NCI-H524 treated with DMSO at 0.1 percent for 48 hours (cell line): ENCODE data around the gene HOXB8.

Experiments
- DNase-seq: peaks from one replicate; lab custom pipeline; 2025; lab: John Stamatoyannopoulos, UW

The HOXB8 gene

DNA sequence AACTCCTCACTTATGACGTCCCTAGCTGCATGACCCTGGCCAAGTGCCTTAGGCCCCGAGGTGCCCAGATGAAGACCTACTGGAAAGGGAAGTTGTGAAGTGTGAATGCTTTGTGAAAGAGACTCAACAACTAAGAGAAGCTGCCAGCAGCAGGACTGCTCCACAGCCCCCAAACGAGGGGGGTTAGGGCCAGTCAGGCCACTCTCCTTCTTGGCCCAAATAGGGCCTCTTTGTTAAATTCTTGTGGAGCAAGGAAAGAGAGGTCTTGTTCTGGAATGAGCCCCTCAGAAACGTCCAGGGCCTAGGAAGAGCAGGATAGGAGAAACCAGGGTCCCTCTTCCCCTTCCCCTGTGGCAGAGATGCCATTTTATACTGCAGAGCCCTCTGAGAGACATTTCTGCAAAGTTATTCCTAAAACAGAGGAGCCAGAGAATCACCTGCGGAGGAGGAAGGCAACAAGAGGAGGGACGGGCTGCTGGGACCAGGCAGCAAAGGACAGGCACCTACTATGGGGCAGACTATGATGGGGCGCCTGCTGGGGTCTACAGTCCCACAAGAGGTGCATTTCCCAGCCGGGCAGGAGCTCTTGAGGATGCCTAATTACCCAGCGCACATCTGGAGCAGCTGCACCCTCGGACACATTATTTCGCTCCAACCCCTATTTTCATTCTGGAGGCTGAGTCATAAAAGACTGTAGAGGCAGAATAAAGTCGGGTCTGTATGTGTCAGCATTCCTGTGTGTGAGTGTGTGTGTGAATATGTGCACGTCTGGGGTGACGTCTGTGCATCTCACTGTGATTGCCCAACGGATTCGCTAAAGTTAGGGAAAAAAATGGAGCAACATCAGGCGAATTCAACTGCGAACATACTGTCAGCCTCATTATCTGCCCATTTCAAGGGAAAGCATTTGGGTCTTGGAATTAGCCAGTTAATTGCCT lies 22.5 kb upstream of the HOXB8 start:
- no peak for DNase-seq

DNA sequence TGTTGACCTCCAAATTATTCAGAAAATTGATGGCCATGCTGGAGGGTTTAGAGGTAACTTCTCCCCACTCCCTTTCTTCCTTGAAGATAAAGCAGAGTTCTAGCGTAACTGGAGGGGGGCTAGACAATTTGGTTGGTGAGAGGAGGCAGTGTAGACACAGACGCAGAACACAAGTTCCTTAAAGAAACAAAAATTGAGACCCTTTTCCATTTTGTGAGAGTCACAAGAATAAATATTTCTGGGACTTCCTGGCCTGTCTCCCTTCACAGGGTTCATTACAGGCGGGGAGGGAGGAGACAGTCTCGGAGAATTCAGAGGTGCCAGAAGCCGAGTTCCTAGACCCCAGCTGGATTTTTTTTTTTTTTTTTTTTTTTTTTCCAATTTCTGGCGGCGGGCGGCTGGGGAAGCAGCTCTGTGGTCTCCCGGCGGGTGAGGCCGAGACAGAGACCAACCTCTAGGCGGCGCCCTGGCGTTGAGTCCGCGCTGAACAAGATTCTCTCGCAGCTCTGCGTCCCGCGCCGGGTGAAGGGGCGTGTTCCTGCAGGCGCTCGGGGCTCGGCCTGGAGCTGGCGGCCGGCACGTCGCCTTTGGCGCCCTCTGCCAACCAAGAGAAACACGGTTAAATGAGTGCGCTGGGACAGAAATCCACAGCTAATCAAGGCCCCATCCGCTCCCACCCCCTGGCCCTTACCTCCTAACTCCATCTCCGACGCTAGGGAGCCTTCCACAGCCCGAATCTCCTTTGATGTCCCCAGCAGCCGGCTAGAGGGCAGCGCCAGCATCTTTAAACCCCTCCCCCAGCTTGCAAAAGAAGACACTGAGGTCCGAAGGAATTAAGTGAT lies 21.3 kb upstream of the HOXB8 start:
- no peak for DNase-seq

DNA sequence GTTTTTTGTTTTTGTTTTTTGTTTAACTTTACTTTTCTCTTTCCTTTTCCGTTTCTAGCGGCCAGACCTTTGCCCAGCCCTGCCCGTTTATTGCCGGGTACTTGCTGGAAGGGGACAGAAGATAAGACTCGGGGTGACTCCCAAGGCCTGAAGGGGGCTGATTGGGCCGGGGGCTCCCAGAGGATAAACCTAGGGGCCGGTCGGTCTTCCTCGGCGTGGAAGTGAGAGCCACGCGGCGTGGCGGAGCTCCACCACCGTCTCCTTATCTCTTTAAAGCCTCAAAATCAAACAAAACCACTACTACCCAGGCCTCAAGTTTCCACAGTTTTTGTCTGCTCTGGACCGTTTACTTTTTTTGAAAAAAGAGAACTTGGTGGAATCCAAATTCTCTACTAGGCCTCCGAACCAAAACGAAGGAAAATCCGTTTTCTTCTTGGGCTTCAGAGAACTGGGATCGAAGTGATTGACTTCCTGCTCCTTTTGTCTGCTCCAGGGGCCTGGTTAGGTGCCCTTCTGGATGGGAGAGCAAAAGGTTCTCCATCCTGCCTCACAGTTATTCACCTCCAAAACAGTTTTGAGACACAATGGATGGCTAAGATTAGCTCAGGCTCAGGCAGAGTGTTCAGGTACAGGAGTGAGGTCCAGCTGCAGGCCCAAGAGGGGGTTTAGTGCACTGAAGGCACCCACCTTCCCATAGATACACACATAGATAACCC lies 19.6 kb upstream of the HOXB8 start:
- no peak for DNase-seq

GRCh38 chr17:48633266-48633677 lies 18.2 kb upstream of the HOXB8 start:
- DNase-seq = no peak

DNA sequence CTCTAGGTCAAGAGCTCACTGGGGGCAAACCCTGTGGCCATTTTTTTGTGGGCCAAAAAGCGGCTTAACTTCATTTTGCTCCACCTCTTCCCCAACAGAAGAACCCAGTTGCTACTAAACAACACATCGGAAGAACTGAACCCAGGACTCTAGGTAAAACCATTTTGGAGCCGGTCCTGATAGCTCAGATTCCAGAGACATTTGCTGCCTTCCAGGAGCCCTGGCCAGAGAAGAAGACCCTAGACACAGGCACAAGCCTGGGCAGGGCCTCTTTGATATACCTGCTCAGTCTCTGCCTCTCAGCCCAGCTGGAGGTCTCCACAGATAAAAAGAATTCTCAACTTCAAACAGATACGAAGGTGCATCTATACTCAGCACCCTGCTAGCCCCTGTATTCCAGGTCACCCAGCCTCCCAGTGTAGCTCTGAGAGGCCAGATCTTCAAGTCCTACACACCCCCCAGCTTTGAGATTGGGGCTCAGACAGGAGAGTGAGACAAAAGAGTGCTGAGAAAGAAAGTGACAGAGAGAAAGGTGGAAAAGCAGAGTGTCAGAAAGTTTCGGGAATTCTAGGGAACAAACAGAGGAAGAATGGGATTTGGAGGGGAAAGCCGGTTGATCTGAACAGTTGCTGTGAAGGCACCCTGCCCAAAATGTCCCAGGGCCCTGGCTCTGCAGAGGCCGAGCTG lies 17.6 kb upstream of the HOXB8 start:
- DNase-seq = no peak

GRCh38 chr17:48631693-48632578 lies 16.8 kb upstream of the HOXB8 start:
- DNase-seq = no peak

DNA sequence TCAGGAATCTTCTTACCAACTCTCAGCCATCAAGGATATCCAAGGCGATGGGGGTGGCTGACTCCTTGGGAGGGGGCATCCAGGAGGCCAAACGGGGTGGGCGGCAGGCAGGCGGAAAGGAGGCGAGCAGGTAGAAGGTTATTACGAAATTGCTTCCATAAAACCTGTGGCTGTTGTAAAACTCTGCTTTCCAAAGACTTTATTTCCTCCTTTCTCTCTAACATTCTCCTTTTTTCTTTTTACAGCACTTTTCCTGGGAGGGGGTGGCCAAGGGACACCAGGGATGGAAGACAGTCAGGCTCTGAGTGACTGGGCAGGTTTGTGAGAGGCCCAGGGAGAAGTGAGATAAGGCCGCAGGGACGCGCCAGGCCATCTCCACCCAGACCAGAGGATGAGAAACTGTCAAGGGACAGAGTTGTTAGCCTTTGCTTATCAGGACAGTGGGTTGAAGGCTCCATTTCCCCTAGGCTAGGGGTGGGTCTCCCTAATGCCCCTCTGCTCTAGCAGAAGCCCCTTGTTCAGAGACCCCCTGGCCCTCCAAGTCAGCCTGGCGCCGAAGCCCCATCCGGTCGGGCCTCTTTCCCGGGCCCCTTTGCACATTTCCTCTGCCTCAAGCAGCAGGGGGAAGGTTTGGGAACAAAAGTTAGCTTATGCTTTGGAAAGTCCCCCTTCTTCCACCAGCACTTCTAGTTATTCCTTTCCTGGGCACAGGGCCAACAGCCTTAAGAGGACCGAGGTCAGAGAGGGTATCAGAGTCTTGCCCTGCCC lies 16.0 kb upstream of the HOXB8 start:
- DNase-seq = no peak

GRCh38 chr17:48630009-48630924 lies 15.2 kb upstream of the HOXB8 start:
- DNase-seq = no peak

- no peak for DNase-seq
These were observed 14.3 kb upstream of the HOXB8 start for GRCh38 chr17:48629411-48629759.

DNA sequence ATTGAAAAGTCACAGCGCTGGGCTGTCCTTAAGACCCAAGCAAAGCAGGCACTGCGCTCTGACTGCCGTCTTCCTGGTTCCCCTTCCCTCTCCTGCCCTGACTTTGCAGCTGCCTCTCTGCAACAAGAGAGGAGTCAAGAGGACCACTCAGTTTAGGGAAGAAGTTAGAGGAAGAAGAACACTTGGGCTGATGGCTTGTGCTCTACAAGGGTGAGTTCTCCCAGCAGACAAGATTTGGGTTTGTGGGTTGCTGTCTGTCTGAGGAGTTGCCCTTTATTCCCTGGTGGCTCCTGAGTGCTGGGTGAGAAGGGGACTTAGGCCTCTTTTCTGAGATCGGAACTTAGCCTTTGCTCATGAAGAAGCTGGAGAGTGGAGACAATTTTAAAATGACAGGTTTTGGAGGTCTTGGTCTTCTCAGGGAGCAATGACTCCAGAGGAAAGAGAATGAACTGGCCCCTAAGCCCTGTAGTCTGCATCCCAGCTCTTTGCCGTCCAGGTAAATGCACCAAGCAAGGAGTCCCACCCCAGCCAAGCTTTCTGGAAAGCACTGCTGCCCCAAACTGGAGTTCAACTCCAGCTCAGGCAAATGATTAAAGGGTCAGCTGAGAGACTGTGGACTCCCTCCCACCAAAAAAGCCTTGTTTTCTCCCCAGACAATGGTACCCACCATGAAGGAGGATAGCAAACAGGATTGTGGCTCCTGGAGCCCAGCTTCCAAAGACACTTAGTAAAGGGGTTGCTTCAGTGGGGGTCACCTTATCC lies 13.7 kb upstream of the HOXB8 start:
- no peak for DNase-seq

DNA sequence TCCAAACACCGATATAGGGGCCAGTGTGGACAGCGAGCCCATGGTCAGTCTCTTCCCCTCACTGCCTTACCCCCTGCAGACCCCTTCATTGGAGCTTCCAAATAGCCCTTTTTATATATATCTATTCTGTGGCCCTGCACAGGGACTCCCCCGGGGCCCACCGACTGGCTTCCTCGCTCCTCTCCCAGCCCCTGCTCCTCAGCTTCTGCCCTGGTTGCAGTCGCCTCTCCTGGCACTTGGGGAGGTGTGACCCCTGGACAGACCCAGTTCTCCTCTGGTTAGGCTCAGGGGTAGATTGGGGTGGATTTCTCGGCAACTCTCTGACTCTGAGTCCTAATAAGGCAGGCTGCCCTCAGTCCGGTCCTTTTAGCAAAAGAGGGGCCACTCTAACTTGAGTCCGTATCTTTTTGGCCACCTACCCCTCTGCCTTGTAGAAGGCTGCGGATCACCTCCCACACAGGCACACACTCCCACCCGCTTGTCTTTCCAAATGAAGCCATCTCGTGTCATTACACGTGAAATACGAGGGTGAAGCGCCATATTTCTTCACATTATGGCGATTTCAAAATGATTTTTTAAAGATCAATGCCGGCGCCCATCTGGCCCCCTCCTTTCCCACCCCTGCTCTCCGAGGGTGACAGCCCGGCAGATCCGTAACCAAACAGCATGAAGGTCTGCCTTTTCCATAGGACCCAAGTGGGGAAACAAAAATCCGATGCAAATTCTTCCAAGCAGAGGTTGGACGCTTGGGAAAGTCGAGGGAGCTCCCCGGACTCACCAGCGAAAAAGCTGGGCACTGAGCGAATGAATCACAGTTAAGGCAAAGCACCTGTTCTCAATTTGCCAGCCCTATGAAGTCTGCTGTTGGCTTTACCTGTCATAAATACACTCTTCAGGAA lies 12.8 kb upstream of the HOXB8 start:
- DNase-seq = no peak

DNA sequence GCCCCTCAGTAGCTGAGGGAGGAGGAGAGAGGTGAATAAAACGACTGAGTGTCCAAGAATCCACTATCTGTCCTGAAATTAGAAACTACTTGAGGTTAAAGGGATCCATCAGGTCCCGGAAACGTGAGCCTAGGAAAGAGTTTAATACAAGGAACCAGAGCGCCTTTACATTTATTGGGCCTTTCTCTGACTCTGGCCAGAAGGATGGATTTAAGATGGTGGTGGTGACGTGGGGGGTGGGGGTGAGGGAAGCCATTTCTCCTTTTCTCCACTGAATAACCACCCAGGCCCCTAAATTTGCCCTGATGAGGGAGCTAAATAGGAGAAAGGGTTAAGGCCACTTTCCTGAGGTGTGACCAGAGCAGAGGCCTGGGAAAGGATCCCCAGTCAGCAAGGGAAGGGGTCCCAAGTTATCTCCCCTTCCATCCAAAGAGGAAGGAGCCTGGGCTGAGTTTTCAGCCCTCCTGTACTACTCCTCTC lies 12.1 kb upstream of the HOXB8 start:
- DNase-seq = no peak

- DNase-seq = no peak
These were observed 11.4 kb upstream of the HOXB8 start, which contains the start of gene HOXB9 for GRCh38 chr17:48626245-48627117. Gene HOXB9, minus strand, starts transcription at chr17:48626358. Its CDS starts 89 bp downstream, at chr17:48626269.

- no peak for DNase-seq
These were observed 10.6 kb upstream of the HOXB8 start for GRCh38 chr17:48625495-48626244.
